ENCODE measurements around the gene ATXN1. TPM values are rescaled to one million over a fixed set of nuclear protein-coding genes. Genes with fewer than 3 reads are reported as not detected.

ATXN1 gene
- total and polyA plus RNA-seq, 2 of the 13 experiments (the other 11 are each of a cell fraction or from before 2014, with no cell fraction given) = 20.7 to 39.5 TPM

DNA sequence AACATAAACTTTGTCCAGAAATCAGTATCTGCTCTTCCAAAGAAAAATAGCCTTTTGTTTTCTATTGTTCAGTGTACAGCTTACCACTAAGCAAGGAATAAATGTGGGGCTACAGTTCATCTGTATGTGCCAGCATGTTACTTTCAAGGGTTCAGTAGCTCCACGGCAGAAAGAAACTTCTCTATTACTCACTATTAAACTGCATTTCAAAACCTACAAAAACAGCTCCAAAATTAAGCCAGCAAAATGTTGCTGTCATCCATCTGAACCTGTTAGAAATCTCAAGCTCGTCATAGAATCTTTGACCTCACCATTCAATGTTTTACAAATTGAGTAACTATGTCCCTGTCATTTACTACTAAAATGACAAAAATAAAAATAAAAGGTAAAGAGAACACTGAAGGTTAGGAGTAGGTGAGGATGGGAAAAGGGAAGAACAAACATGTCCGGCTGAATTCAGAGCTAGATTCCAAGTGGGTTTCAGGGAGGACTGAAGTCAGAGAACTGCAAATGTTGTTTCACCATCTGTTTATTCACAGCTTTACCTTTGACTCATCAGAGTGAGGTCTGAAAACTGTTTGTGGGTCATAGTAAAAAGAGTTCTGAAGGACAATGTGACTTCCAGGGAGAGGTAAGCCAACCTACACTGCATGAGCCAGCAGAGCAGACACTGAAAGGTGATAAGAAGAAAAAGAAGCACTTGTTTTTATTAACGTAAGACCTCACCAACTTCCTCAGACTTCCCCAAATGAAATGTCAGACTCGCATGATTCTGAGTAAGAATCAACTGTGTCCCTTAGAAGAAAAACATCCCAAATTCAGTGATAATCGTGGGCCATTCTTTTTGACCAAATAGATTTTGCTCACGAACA lies 62.0 kb downstream of the ATXN1 start (continued):
- TF ChIP-seq HMGXB4 (CRISPR knock-in tag; IDR thresholded peaks at IDR 0.05; ENCODE audit: borderline replicate concordance in 1 of 2, low read depth in 1 of 2) = peak; percentile 28 to 51; a peak in 2 of 4 replicates
- TF ChIP-seq YEATS4 (CRISPR knock-in tag; IDR thresholded peaks at IDR 0.05; ENCODE audit: borderline replicate concordance) = no peak
- TF ChIP-seq IRF2 (CRISPR knock-in tag; IDR thresholded peaks at IDR 0.05) = 0 out of 2 replicates have a peak, but pooled peaks have one; percentile 49
- no peak for TF ChIP-seq SNRNP70 (IDR thresholded peaks at IDR 0.05; ENCODE audit: low read depth, low read length)
- TF ChIP-seq TARDBP (CRISPR knock-in tag; IDR thresholded peaks at IDR 0.05) = peak; percentile 63
- peak; percentile 55; the same call in 1 of the 2 replicates for TF ChIP-seq ZNF609 (CRISPR knock-in tag; IDR thresholded peaks at IDR 0.05; ENCODE audit: borderline replicate concordance)
- no peak for TF ChIP-seq MXD3 (CRISPR knock-in tag; IDR thresholded peaks at IDR 0.05)
- 0 out of 2 replicates have a peak, but pooled peaks have one; percentile 23 for TF ChIP-seq ZNF335 (CRISPR knock-in tag; IDR thresholded peaks at IDR 0.05)
- TF ChIP-seq ZNF510 (CRISPR knock-in tag; IDR thresholded peaks at IDR 0.05; ENCODE audit: low read depth) = no peak
- peak in 1 of 2 experiments; percentile 84; a peak in 2 of 4 replicates for TF ChIP-seq EP300 (IDR thresholded peaks at IDR 0.05; ENCODE audit: low read depth in 2 of 2, low read length in 2 of 2)
- TF ChIP-seq EP300 (CRISPR knock-in tag; IDR thresholded peaks at IDR 0.05; ENCODE audit: borderline replicate concordance) = peak; percentile 56; the same call in 1 of the 2 replicates
- no peak for TF ChIP-seq HMG20B (CRISPR knock-in tag; conservative IDR thresholded peaks at IDR 0.05)
- TF ChIP-seq CREM (IDR thresholded peaks at IDR 0.05) = peak; percentile 64; the same call in 1 of the 2 replicates
- TF ChIP-seq CREM (CRISPR knock-in tag; IDR thresholded peaks at IDR 0.05) = no peak
- TF ChIP-seq NFKBIZ (CRISPR knock-in tag; IDR thresholded peaks at IDR 0.05) = 0 out of 2 replicates have a peak, but pooled peaks have one; percentile 37
- TF ChIP-seq KLF11 (CRISPR knock-in tag; IDR thresholded peaks at IDR 0.05) = no peak
- TF ChIP-seq ZNF44 (CRISPR knock-in tag; IDR thresholded peaks at IDR 0.05) = no peak
- TF ChIP-seq MAFK (conservative IDR thresholded peaks at IDR 0.05 in 1 of 2, IDR thresholded peaks at IDR 0.05 in 1 of 2; ENCODE audit: low read length in 2 of 2) = 0 out of 4 replicates have a peak, but pooled peaks of 1 of the 2 experiments have one; percentile 22
- peak; percentile 74 for TF ChIP-seq CEBPG (CRISPR knock-in tag; IDR thresholded peaks at IDR 0.05)
- TF ChIP-seq SP4 (CRISPR knock-in tag; IDR thresholded peaks at IDR 0.05) = no peak
